C4-2B (cell line): ENCODE measurements around the gene CINP.

Experiments
- H3K27ac ChIP-seq: fragments of 450-650 bp; 2 replicates; pipeline ENCODE4 v1.5.1; 2017
- ZFX ChIP-seq: fragments of 450-650 bp; IDR thresholded peaks from 2 replicates; pipeline ENCODE4 v1.6.1; 2017
- TF ChIP-seq, protein P1 (sequence below): fragments of 450-650 bp; conservative IDR thresholded peaks from 2 replicates; pipeline ENCODE4 v1.5.1; 2017; ENCODE audit warnings: mild to moderate bottlenecking

The CINP gene

GRCh38 chr14:102344485-102344884, 18.2 kb downstream of the CINP start:
- no peak overlapping the region for H3K27ac ChIP-seq
- TF ChIP-seq, protein P1, sequence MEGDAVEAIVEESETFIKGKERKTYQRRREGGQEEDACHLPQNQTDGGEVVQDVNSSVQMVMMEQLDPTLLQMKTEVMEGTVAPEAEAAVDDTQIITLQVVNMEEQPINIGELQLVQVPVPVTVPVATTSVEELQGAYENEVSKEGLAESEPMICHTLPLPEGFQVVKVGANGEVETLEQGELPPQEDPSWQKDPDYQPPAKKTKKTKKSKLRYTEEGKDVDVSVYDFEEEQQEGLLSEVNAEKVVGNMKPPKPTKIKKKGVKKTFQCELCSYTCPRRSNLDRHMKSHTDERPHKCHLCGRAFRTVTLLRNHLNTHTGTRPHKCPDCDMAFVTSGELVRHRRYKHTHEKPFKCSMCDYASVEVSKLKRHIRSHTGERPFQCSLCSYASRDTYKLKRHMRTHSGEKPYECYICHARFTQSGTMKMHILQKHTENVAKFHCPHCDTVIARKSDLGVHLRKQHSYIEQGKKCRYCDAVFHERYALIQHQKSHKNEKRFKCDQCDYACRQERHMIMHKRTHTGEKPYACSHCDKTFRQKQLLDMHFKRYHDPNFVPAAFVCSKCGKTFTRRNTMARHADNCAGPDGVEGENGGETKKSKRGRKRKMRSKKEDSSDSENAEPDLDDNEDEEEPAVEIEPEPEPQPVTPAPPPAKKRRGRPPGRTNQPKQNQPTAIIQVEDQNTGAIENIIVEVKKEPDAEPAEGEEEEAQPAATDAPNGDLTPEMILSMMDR = no peak
- no peak for TF ChIP-seq ZFX

GRCh38 chr14:102344084-102344483, 18.6 kb downstream of the CINP start:
- TF ChIP-seq ZFX = no peak
- TF ChIP-seq, protein P1 = no peak
- no peak overlapping the region for H3K27ac ChIP-seq

GRCh38 chr14:102342238-102342637, 20.5 kb downstream of the CINP start:
- H3K27ac ChIP-seq = no peak overlapping the region
- TF ChIP-seq, protein P1 = no peak
- TF ChIP-seq ZFX = no peak

DNA sequence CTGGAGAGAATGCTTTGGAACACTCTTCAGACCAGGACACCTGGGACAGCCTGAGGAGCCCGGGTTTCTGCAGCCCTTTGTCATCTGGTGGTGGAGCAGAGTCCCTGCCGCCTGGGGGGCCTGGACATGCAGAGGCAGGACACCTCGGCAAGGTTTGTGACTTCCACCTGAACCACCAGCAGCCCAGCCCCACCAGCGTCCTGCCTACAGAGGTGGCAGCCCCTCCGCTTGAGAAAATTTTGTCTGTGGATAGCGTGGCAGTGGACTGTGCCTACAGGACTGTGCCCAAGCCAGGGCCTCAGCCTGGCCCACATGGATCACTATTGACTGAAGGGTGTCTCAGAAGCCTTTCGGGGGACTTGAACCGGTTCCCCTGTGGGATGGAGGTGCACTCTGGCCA, 21.1 kb downstream of the CINP start:
- H3K27ac ChIP-seq = no peak overlapping the region
- no peak for TF ChIP-seq ZFX
- TF ChIP-seq, protein P1 = no peak

DNA sequence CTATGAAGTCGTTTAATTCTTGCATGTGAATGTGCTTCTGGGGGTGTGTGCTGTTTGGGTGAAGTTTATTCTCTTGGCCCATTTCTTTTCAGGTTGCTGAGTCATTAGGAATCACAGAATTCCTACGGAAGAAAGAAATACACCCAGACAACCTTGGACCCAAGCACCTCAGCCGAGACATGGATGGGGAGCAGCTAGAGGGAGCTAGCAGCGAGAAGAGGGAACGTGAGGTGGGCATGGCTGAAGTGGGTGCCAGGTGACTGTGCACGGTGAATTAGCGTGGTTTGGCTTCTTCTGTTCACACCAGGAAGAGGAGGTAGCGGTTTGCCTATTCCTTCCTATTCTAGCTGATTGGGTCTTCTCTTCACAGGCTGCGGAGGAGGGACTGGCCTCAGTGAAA, 24.0 kb downstream of the CINP start:
- no peak overlapping the region for H3K27ac ChIP-seq
- TF ChIP-seq, protein P1 = no peak
- TF ChIP-seq ZFX = no peak

- H3K27ac ChIP-seq = no peak overlapping the region
- TF ChIP-seq, protein P1 = no peak
- no peak for TF ChIP-seq ZFX
Measured at GRCh38 chr14:102335163-102335562, 27.5 kb downstream of the CINP start.

DNA sequence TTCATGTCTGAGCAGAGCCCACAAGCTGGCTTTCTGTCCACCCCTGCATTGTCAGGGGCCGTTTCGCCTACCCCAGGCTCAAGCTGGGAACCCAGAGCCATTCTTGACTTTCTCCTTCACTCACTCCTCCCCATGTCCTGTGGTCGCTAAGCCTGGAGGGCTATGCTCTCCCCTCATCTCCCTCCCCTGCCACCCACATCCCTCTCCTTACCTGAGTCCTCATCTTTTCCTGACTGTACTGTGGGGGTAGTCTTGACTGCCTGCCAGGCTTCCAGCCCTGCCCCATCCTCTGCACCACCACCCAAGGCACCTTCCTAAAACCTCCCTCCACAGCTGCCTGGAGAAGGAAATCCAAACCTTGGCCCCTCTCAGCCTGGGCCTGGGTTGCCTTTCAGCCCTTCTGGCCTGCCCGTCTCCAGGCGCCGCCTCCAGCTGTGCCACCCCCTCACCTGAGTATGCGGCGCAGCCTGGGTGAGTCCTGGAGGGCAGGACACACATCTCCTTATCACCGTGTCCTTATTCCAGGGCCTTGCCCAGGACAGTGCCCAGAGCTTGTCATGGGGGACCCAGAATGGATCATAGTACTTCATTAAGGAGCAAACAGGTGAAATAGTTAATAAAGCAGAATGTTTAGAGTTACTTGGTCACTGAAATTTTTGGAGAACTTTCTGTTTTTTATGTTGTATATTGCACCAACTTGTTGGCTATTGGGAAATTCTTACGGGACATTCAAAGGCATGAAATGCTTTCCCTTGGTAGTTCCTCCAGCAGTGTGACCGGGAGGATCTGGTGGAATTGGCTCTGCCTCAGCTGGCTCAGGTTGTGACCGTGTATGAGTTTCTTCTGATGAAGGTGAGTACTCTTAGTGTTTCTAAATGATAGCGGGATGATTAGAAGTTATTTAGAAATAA, 28.6 kb downstream of the CINP start:
- H3K27ac ChIP-seq = no peak overlapping the region
- TF ChIP-seq, protein P1 = no peak
- no peak for TF ChIP-seq ZFX
